ENCODE measurements around the gene MELK. TPM values are rescaled to one million over a fixed set of nuclear protein-coding genes. Genes with fewer than 3 reads are reported as not detected.

Gene MELK
- total and polyA plus RNA-seq, 2 of the 13 experiments (the other 11 are each of a cell fraction or from before 2014, with no cell fraction given), result 16.7 to 50.4 TPM

- TF ChIP-seq DNMT1 (CRISPR knock-in tag; IDR thresholded peaks at IDR 0.05) (no peak), ZNF512B (CRISPR knock-in tag; IDR thresholded peaks at IDR 0.05; ENCODE audit: borderline replicate concordance) (no peak), SRF (IDR thresholded peaks at IDR 0.05; ENCODE audit: low read depth, low read length) (no peak), ZSCAN21 (CRISPR knock-in tag; IDR thresholded peaks at IDR 0.05; ENCODE audit: borderline replicate concordance) (no peak), ZNF556 (CRISPR knock-in tag; IDR thresholded peaks at IDR 0.05; ENCODE audit: borderline replicate concordance) (no peak), NPAS2 (CRISPR knock-in tag; IDR thresholded peaks at IDR 0.05; ENCODE audit: borderline replicate concordance) (no peak), ZNF124 (CRISPR knock-in tag; IDR thresholded peaks at IDR 0.05) (no peak), NR1H2 (CRISPR knock-in tag; IDR thresholded peaks at IDR 0.05; ENCODE audit: borderline replicate concordance, low read depth) (no peak), SSRP1 (CRISPR knock-in tag; IDR thresholded peaks at IDR 0.05) (no peak), TCF7L2 (IDR thresholded peaks at IDR 0.05; ENCODE audit: low read depth, low read length) (no peak), ZFP62 (CRISPR knock-in tag; IDR thresholded peaks at IDR 0.05) (no peak), BRD4 (CRISPR knock-in tag; IDR thresholded peaks at IDR 0.05) (no peak), MZF1 (CRISPR knock-in tag; IDR thresholded peaks at IDR 0.05; ENCODE audit: borderline replicate concordance) (no peak)
- peaks cover 2 to 7% of the 10 kb centered on the region in 2 experiments; a peak in 1 of 5 replicates for H3K36me3 ChIP-seq (replicated peaks in 1 of 2; ENCODE audit: control insufficient read depth in 1 of 2, insufficient read depth in 2 of 2, low read length in 2 of 2)
- DNase-seq (ENCODE audit: low spot score), result no peak
- ATAC-seq, result no peak; the same call in 2 of the 3 replicates
- POLR2A ChIA-PET, result no interaction called here
- H2AFZ ChIP-seq (ENCODE audit: low read length), result no peak overlapping the region
- H3K27me3 ChIP-seq (ENCODE audit: control insufficient read depth in 1 of 2, insufficient read depth in 2 of 2, low read length in 2 of 2), result no peaks in the 10 kb centered on the region
- 92% methylated on average over 6 of the region's 6 CpGs for WGBS (ENCODE audit: low lambda C conversion rate)
- no TSS peak for BruUV-seq (replicated peaks)
- no peaks in the 10 kb centered on the region for H3K9me3 ChIP-seq (ENCODE audit: low read length)
- intact Hi-C loops (cut with micrococcal nuclease; ENCODE audit: unreplicated experiment), result no loop called here
- H3K4me1 ChIP-seq (ENCODE audit: insufficient read depth, low read length), result peaks cover 7% of the 10 kb centered on the region; the same call in 1 of the 2 replicates
- no peak for FAIRE-seq
- in situ Hi-C loops (cut with HindIII; ENCODE audit: extremely low pct_ligation_motif_present, low pct_unique_long_range_greater_than_20kb), result no loop called here
- no peak overlapping the region for H3K9ac ChIP-seq (ENCODE audit: insufficient read depth, low read depth, low read length)
- H3K79me2 ChIP-seq (ENCODE audit: insufficient read depth, low read length), result no peaks in the 10 kb centered on the region
- no peaks in the 10 kb centered on the region for H4K20me1 ChIP-seq (ENCODE audit: insufficient read depth, low read length)
- no peak overlapping the region for H3K27ac ChIP-seq (ENCODE audit: extremely low read length, insufficient read depth, low read length)
- H3K4me2 ChIP-seq (ENCODE audit: low read depth, low read length), result no peak overlapping the region
- CTCF ChIA-PET (ENCODE audit: low intra/inter-chr PET ratio, low total read pairs), result no interaction called here
- H3K4me3 ChIP-seq (replicated peaks in 1 of 3; ENCODE audit: insufficient read depth in 1 of 3, low read depth in 2 of 3, low read length in 3 of 3), result no peak overlapping the region
These were observed 52.4 kb downstream of the MELK start for GRCh38 chr9:36625006-36625615.
